Upper lobe of left lung (tissue), 4 donors: ENCODE measurements around the gene PROSER1.

Source experiments
- POLR2A ChIP-seq, 4 donors: fragments of 450-650 bp; IDR thresholded peaks; one replicate each; pipeline ENCODE4 v1.5.1; 2016 to 2017; ENCODE audit warnings: antibody characterized with exemption in 4 of 4, mild to moderate bottlenecking in 2 of 4
- TF ChIP-seq, protein P1 (sequence below), 6 experiments: fragments of 450-650 bp in 4 of 6; fragments of 200-600 bp in 2 of 6; sonication (generic) in 2 of 6; IDR thresholded peaks; one replicate each; pipeline ENCODE4 v1.5.1; 2016 to 2019; ENCODE audit warnings: antibody characterized with exemption in 6 of 6

DNA sequence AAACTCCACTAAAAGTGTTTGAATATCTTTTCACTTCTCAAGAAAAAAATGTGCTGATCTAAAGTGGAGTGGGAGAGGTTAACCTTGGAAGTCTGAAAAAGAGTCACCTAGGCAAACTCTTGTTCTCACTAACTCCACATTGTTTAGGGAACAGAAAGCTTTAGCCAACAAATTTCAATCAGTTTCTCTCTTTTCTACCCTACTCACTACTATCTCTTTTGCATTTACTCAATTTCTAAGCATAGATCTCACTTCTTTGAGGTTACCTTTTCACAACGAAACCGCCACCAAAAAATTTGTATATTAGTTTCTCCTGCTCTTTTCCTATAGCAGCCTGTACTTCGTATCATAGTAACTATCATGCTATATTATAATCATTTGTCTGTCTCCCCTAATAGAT is 6.6 kb upstream of the PROSER1 start:
- TF ChIP-seq, protein P1, sequence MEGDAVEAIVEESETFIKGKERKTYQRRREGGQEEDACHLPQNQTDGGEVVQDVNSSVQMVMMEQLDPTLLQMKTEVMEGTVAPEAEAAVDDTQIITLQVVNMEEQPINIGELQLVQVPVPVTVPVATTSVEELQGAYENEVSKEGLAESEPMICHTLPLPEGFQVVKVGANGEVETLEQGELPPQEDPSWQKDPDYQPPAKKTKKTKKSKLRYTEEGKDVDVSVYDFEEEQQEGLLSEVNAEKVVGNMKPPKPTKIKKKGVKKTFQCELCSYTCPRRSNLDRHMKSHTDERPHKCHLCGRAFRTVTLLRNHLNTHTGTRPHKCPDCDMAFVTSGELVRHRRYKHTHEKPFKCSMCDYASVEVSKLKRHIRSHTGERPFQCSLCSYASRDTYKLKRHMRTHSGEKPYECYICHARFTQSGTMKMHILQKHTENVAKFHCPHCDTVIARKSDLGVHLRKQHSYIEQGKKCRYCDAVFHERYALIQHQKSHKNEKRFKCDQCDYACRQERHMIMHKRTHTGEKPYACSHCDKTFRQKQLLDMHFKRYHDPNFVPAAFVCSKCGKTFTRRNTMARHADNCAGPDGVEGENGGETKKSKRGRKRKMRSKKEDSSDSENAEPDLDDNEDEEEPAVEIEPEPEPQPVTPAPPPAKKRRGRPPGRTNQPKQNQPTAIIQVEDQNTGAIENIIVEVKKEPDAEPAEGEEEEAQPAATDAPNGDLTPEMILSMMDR (IDR thresholded peaks at IDR 0.05): no peak
- TF ChIP-seq POLR2A (IDR thresholded peaks at IDR 0.05): no peak
